ENCODE measurements around the gene TRIP13.

TRIP13 gene

GRCh38 chr5:959581-960531, 67.2 kb downstream of the TRIP13 start:
- TF ChIP-seq KLF10 (tag by site-specific recombination; IDR thresholded peaks at IDR 0.05) (no peak), ZNF112 (tag by site-specific recombination; IDR thresholded peaks at IDR 0.05) (no peak), ZNF280D (tag by site-specific recombination; IDR thresholded peaks at IDR 0.05) (no peak), ZNF530 (tag by site-specific recombination; IDR thresholded peaks at IDR 0.05; ENCODE audit: low read depth) (no peak), ZNF366 (tag by site-specific recombination; conservative IDR thresholded peaks at IDR 0.05) (no peak), HIC1 (tag by site-specific recombination; IDR thresholded peaks at IDR 0.05) (peak; percentile 61), ZNF544 (tag by site-specific recombination; IDR thresholded peaks at IDR 0.05) (no peak), KLF1 (tag by site-specific recombination; IDR thresholded peaks at IDR 0.05) (0 out of 2 replicates have a peak, but pooled peaks have one; percentile 12)
- POLR2A ChIA-PET: no interaction called here
- no peak overlapping the region for H3K27ac ChIP-seq (ENCODE audit: extremely low read depth, low read depth, low read length)
- H3K9me3 ChIP-seq (ENCODE audit: control insufficient read depth, insufficient read depth, low read depth, low read length): no peaks in the 10 kb centered on the region
- no peaks in the 10 kb centered on the region for H3K36me3 ChIP-seq (ENCODE audit: control insufficient read depth in 2 of 2, insufficient read depth in 1 of 2, low read length in 2 of 2)
- H3K4me1 ChIP-seq (ENCODE audit: control insufficient read depth, insufficient read depth, low read length): no peaks in the 10 kb centered on the region; the same call in 1 of the 2 replicates
- no peak overlapping the region for H3K4me3 ChIP-seq (ENCODE audit: low read depth, low read length)
- CTCF ChIA-PET: interaction anchor here (0.9 to 1.3 kb wide), 2 partner anchors 49 to 215 kb away, joined by 4 read pairs; partner anchors contain the start of gene NKD2

GRCh38 chr5:960551-960950, 67.9 kb downstream of the TRIP13 start:
- Histone ChIP-seq H3K4me1 (ENCODE audit: control insufficient read depth, insufficient read depth, low read length) (no peaks in the 10 kb centered on the region; the same call in 1 of the 2 replicates), H3K9me3 (ENCODE audit: control insufficient read depth, insufficient read depth, low read depth, low read length) (no peaks in the 10 kb centered on the region), H3K36me3 (ENCODE audit: control insufficient read depth in 2 of 2, insufficient read depth in 1 of 2, low read length in 2 of 2) (no peaks in the 10 kb centered on the region), H3K4me3 (ENCODE audit: low read depth, low read length) (no peak overlapping the region), H3K27ac (ENCODE audit: extremely low read depth, low read depth, low read length) (no peak overlapping the region)
- ChIA-PET CTCF (no interaction called here), POLR2A (no interaction called here)
- TF ChIP-seq TRIM28 (IDR thresholded peaks at IDR 0.05; ENCODE audit: borderline replicate concordance, low read length): no peak
- TF ChIP-seq ZNF140 (tag by site-specific recombination; IDR thresholded peaks at IDR 0.05): no peak
- TF ChIP-seq ZNF518A (tag by site-specific recombination; conservative IDR thresholded peaks at IDR 0.05; ENCODE audit: low read depth): no peak
- TF ChIP-seq ZNF549 (tag by site-specific recombination; IDR thresholded peaks at IDR 0.05): no peak
- TF ChIP-seq ZNF138 (tag by site-specific recombination; IDR thresholded peaks at IDR 0.05; ENCODE audit: borderline replicate concordance): no peak

Data from HEK293 (cell line).